ENCODE data around the gene ALKBH6.

Gene ALKBH6

DNA sequence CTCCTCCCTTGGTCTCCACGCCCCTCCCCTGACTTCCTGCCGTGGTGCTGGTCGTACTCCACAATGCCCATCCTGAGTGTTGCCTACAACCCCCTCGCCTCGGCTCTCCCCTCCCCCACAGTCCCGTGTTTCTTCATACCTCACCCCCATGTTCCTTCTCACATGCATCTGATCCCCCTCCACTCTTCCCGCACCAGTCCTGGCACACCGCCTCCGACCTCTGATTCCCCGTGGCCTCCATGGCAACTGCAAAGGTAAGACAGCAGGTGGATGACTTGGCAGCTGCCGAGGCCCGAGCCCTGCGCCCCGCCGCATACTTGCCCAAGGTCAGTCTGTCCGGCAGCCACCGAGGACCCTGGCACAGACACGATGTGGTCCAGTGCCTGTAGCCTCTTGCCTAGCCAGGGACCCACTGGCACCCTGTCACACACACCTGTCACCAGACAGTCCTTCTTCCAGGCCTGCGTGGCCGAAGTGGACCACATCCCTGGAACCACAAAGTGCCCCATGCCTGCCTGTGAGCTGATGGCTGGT, 35.1 kb downstream of the ALKBH6 start:
- Histone ChIP-seq H3K36me3 (ENCODE audit: insufficient read depth) (no peaks in the 10 kb centered on the region), H3K4me1 (ENCODE audit: low read depth, poor library complexity, severe bottlenecking) (no peaks in the 10 kb centered on the region), H3K4me3 (IDR thresholded peaks at IDR 0.05; ENCODE audit: insufficient read depth, low read depth, low read length) (no peak overlapping the region), H3K27ac (no peak overlapping the region), H4K20me1 (ENCODE audit: insufficient read depth) (no peaks in the 10 kb centered on the region), H3K27me3 (ENCODE audit: insufficient read depth, low read depth) (peaks cover 58% of the 10 kb centered on the region), H2AFZ (ENCODE audit: low read depth) (no peak overlapping the region), H3K9ac (no peak overlapping the region), H3K79me2 (ENCODE audit: insufficient read depth, low read depth) (no peaks in the 10 kb centered on the region), H3K4me2 (no peak overlapping the region)
- TF ChIP-seq, protein P1, sequence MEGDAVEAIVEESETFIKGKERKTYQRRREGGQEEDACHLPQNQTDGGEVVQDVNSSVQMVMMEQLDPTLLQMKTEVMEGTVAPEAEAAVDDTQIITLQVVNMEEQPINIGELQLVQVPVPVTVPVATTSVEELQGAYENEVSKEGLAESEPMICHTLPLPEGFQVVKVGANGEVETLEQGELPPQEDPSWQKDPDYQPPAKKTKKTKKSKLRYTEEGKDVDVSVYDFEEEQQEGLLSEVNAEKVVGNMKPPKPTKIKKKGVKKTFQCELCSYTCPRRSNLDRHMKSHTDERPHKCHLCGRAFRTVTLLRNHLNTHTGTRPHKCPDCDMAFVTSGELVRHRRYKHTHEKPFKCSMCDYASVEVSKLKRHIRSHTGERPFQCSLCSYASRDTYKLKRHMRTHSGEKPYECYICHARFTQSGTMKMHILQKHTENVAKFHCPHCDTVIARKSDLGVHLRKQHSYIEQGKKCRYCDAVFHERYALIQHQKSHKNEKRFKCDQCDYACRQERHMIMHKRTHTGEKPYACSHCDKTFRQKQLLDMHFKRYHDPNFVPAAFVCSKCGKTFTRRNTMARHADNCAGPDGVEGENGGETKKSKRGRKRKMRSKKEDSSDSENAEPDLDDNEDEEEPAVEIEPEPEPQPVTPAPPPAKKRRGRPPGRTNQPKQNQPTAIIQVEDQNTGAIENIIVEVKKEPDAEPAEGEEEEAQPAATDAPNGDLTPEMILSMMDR (conservative IDR thresholded peaks at IDR 0.05; ENCODE audit: low read depth, low read length): no peak

DNA sequence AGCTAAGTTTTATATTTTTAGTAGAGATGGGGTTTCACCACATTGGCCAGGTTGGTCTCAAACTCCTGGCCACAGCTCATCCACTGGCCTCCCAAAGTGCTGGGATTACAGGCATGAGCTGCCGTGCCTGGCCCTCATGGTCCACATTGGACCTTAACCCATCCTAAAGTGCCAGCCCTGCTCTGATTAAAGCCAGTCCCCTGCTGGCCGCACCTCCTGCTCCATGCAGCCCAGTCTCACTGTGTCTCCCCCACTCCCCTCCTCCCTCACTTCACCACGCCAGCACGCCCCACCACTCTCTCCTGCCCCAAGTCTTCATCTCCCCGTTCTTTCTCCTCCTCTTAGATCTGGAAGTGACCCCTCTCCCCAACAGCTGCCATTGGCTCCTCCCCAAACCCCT, 35.7 kb downstream of the ALKBH6 start:
- TF ChIP-seq, protein P1 (conservative IDR thresholded peaks at IDR 0.05; ENCODE audit: low read depth, low read length): no peak
- no peak overlapping the region for H3K4me3 ChIP-seq (IDR thresholded peaks at IDR 0.05; ENCODE audit: insufficient read depth, low read depth, low read length)
- H3K27me3 ChIP-seq (ENCODE audit: insufficient read depth, low read depth): peaks cover 64% of the 10 kb centered on the region

DNA sequence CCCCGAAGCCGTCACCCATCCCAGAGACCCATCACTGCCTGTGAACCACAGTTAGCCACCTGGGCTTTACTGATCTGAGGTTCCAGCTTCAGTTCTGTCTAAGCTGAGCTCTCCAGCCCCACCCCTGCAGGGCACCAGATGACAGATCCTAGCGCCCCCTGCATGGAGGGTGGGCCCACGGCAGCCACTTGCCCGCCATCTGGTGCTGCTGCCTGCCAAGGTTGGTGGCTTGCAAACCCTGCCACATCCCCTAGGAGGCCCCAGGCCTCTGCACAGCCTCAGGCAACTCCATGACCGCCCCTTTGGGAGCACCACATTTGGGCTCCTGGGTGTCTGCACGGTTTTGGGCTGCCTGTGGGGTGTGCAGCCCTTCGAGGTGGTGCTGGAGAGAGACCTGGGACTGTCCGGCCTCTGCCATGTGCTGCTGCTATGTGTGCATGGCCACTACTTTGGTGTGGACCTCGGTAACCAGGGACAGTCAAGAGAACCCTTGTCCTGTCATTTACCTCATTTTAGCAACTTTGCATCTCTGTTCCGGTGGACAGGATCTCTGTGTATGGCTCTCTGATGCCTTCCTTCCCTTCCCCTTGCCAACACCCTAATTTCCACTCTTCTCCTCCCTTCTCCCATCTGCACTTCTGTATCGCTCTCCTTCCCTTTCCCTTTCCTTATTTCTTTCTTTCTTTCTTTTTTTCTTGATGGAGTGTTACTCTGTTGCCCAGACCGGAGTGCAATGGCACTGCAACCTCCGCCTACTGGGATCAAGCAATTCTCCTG, 36.4 kb downstream of the ALKBH6 start:
- no peaks in the 10 kb centered on the region for H3K4me1 ChIP-seq (ENCODE audit: low read depth, poor library complexity, severe bottlenecking)
- no peak overlapping the region for H2AFZ ChIP-seq (ENCODE audit: low read depth)
- H3K4me3 ChIP-seq (IDR thresholded peaks at IDR 0.05; ENCODE audit: insufficient read depth, low read depth, low read length): no peak overlapping the region
- H3K27ac ChIP-seq: no peak overlapping the region
- no peak overlapping the region for H3K9ac ChIP-seq
- H3K27me3 ChIP-seq (ENCODE audit: insufficient read depth, low read depth): peaks cover 60% of the 10 kb centered on the region
- TF ChIP-seq, protein P1 (conservative IDR thresholded peaks at IDR 0.05; ENCODE audit: low read depth, low read length): 0 out of 2 replicates have a peak, but pooled peaks have one; percentile 27
- H3K36me3 ChIP-seq (ENCODE audit: insufficient read depth): no peaks in the 10 kb centered on the region
- no peaks in the 10 kb centered on the region for H3K79me2 ChIP-seq (ENCODE audit: insufficient read depth, low read depth)
- no peak overlapping the region for H3K4me2 ChIP-seq
- no peaks in the 10 kb centered on the region for H4K20me1 ChIP-seq (ENCODE audit: insufficient read depth)

More for the DNA sequence above, 35.7 kb downstream of the ALKBH6 start:
- H3K4me2 ChIP-seq: no peak overlapping the region
- no peaks in the 10 kb centered on the region for H4K20me1 ChIP-seq (ENCODE audit: insufficient read depth)
- no peak overlapping the region for H3K9ac ChIP-seq
- no peaks in the 10 kb centered on the region for H3K79me2 ChIP-seq (ENCODE audit: insufficient read depth, low read depth)
- H3K36me3 ChIP-seq (ENCODE audit: insufficient read depth): no peaks in the 10 kb centered on the region
- no peak overlapping the region for H3K27ac ChIP-seq
- no peak overlapping the region for H2AFZ ChIP-seq (ENCODE audit: low read depth)
- no peaks in the 10 kb centered on the region for H3K4me1 ChIP-seq (ENCODE audit: low read depth, poor library complexity, severe bottlenecking)

DNA sequence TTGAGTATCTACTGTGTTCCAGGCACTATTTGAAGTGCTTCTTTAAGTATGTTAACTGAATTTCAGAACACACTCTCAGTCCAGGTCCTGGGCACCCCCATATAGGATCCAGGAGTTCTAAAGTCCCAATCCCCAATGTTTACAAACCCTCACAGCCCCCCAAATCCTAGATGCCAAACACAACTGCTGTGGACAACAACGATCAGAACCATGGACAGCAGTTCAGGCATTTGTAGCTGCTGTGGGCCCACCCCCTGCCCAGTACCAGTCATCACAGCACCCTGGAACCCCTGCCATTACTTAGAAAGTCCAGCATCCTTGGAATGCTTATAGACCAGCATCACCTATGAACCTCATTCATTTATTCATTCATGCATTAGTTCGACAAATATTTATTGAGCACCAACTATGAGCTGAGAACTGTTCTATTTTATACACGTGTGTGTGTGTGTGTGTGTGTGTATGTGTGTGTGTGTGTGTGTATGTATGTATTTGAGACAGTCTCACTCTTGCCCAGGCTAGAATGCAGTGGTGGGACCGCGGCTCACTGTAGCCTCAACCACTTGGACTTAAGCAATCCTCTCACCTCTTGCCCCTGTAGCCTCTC, 38.3 kb downstream of the ALKBH6 start:
- Histone ChIP-seq H3K4me1 (ENCODE audit: low read depth, poor library complexity, severe bottlenecking) (no peaks in the 10 kb centered on the region), H3K79me2 (ENCODE audit: insufficient read depth, low read depth) (no peaks in the 10 kb centered on the region), H3K9ac (no peak overlapping the region), H3K27me3 (ENCODE audit: insufficient read depth, low read depth) (peaks cover 54% of the 10 kb centered on the region), H3K4me2 (no peak overlapping the region), H3K36me3 (ENCODE audit: insufficient read depth) (no peaks in the 10 kb centered on the region), H4K20me1 (ENCODE audit: insufficient read depth) (no peaks in the 10 kb centered on the region), H3K27ac (no peak overlapping the region), H3K4me3 (IDR thresholded peaks at IDR 0.05; ENCODE audit: insufficient read depth, low read depth, low read length) (no peak overlapping the region), H2AFZ (ENCODE audit: low read depth) (no peak overlapping the region)
- TF ChIP-seq, protein P1 (conservative IDR thresholded peaks at IDR 0.05; ENCODE audit: low read depth, low read length): no peak
